ENCODE data around the gene FANCI. TPM values are rescaled to one million over a fixed set of nuclear protein-coding genes. Genes with fewer than 3 reads are reported as not detected.

FANCI gene
- total and polyA plus RNA-seq, 2 of the 4 experiments (the other 2 are of a cell fraction), result 13.2 to 34.2 TPM

GRCh38 chr15:89199746-89200145 lies 44.0 kb upstream of the FANCI start:
- no peak overlapping the region for H2AK5ac ChIP-seq (ENCODE audit: low read depth, low read length)
- no peaks in the 10 kb centered on the region for H3K79me1 ChIP-seq (ENCODE audit: low read depth in 1 of 2, low read length in 2 of 2)
- ChIA-PET POLR2A (ENCODE audit: unreplicated experiment) (no interaction called here), CTCF (interaction anchor here (0.6 kb wide), 1 partner anchor 53 kb away, joined by 5 read pairs; no protein-coding TSS in a partner anchor)
- no peak overlapping the region for H2AFZ ChIP-seq (replicated peaks; ENCODE audit: low read length, poor library complexity)
- no peak overlapping the region for H3K23ac ChIP-seq (ENCODE audit: low read depth, low read length)
- H3K36me3 ChIP-seq (ENCODE audit: control insufficient read depth, insufficient read depth, low read length), result peaks cover 19% of the 10 kb centered on the region
- H3K9me3 ChIP-seq (ENCODE audit: control insufficient read depth, insufficient read depth, low read length), result no peaks in the 10 kb centered on the region
- H2BK5ac ChIP-seq (ENCODE audit: low read depth, low read length, poor library complexity, severe bottlenecking), result no peak overlapping the region
- peaks cover 9% of the 10 kb centered on the region for H3K4me1 ChIP-seq (ENCODE audit: control insufficient read depth, insufficient read depth, low read length)
- no peak overlapping the region for H4K5ac ChIP-seq (ENCODE audit: low read depth, low read length)
- no peak overlapping the region for H4K91ac ChIP-seq (ENCODE audit: insufficient read depth, low read depth, low read length)
- dilution Hi-C loops (cut with HindIII; ENCODE audit: low sequenced_read_pairs, unreplicated experiment), result no loop called here
- no peak overlapping the region for H3K4me3 ChIP-seq (ENCODE audit: insufficient read depth, low read depth, low read length)
- no peak overlapping the region for H3K4ac ChIP-seq (ENCODE audit: low read depth, low read length)
- no peak overlapping the region for H4K8ac ChIP-seq (ENCODE audit: low read depth in 2 of 2, low read length in 2 of 2)
- no CpG with 5 or more reads among the region's 6 CpGs for WGBS, 2 experiments (ENCODE audit: extremely low coverage in 2 of 2, insufficient read length in 1 of 2)
- no peak overlapping the region for H3K4me2 ChIP-seq (ENCODE audit: low read depth, low read length)
- H3K14ac ChIP-seq (replicated peaks; ENCODE audit: low read depth, low read length), result no peak overlapping the region
- 0 out of 2 replicates have a peak, but pooled peaks cover 3% of the 10 kb centered on the region for H3K9me1 ChIP-seq (ENCODE audit: insufficient read depth, low read length)
- no peak overlapping the region for H2BK15ac ChIP-seq (ENCODE audit: low read depth, low read length)
- H2BK120ac ChIP-seq (ENCODE audit: low read depth, low read length), result no peak overlapping the region
- no peaks in the 10 kb centered on the region for H3K27me3 ChIP-seq (ENCODE audit: control insufficient read depth, insufficient read depth, low read length)
- in situ Hi-C loops (cut with MboI; ENCODE audit: low sequenced_read_pairs), result no loop called here
- no peaks in the 10 kb centered on the region for H4K20me1 ChIP-seq (ENCODE audit: insufficient read depth, low read length)
- no peak overlapping the region for H2BK20ac ChIP-seq (ENCODE audit: low read depth, low read length)
- no TSS peak for BruUV-seq (replicated peaks)
- ATAC-seq (ENCODE audit: low read depth), result no peak
- no peak overlapping the region for H2AK9ac ChIP-seq (replicated peaks; ENCODE audit: low read depth, low read length, poor library complexity)
- intact Hi-C loops (cut with micrococcal nuclease), result no loop called here
- H3K27ac ChIP-seq (ENCODE audit: insufficient read depth, low read length), result no peak overlapping the region
- TF ChIP-seq USF2 (IDR thresholded peaks at IDR 0.05; ENCODE audit: low read depth, low read length) (no peak), SMC3 (IDR thresholded peaks at IDR 0.05; ENCODE audit: low read depth, low read length) (no peak), BHLHE40 (IDR thresholded peaks at IDR 0.05; ENCODE audit: low read depth, low read length) (no peak), RAD21 (IDR thresholded peaks at IDR 0.05; ENCODE audit: low read length) (no peak), NFE2L2 (IDR thresholded peaks at IDR 0.05; ENCODE audit: low read depth, low read length) (no peak), MAZ (IDR thresholded peaks at IDR 0.05; ENCODE audit: borderline replicate concordance, low read depth, low read length) (no peak), MAFK (IDR thresholded peaks at IDR 0.05; ENCODE audit: low read depth, low read length) (no peak), RCOR1 (IDR thresholded peaks at IDR 0.05; ENCODE audit: insufficient replicate concordance, low read length) (no peak), FOS (IDR thresholded peaks at IDR 0.05; ENCODE audit: low read depth, low read length) (no peak), POLR2A (IDR thresholded peaks at IDR 0.05; ENCODE audit: low read depth, low read length) (no peak), MXI1 (IDR thresholded peaks at IDR 0.05; ENCODE audit: borderline replicate concordance, low read depth, low read length) (no peak), RFX5 (IDR thresholded peaks at IDR 0.05; ENCODE audit: low read depth, low read length) (no peak), ELK1 (IDR thresholded peaks at IDR 0.05; ENCODE audit: borderline replicate concordance, low read depth, low read length) (no peak)
- no peak overlapping the region for H3K18ac ChIP-seq (ENCODE audit: low read depth, low read length)
- no peak overlapping the region for H3K56ac ChIP-seq (ENCODE audit: extremely low read depth, insufficient read depth, low read length)
- DNase-seq, result no peak
- H3K9ac ChIP-seq (ENCODE audit: low read depth, low read length), result no peak overlapping the region
